SK-N-SH treated with all-trans-retinoic acid at 6 μM for 48 hours (cell line): ENCODE measurements around the gene PARD3B.

ENCODE experiments used
- ATAC-seq: fragments of 200-7000 bp; cut with Tn5 transposase; 3 replicates; pipeline ENCODE4 v1.9.1; 2020; ENCODE audit warnings: mild to moderate bottlenecking, moderate library complexity
- BACH2 ChIP-seq: fragments of 250-450 bp; sonication (Bioruptor Pico); IDR thresholded peaks from 2 replicates; pipeline ENCODE4 v1.9.0; 2021; ENCODE audit warnings: mild to moderate bottlenecking, borderline replicate concordance
- CREB5 ChIP-seq: fragments of 250-450 bp; sonication (Bioruptor Pico); IDR thresholded peaks from 2 replicates; pipeline ENCODE4 v1.5.1; 2020; ENCODE audit warnings: low read depth, mild to moderate bottlenecking, moderate library complexity
- CSDC2 ChIP-seq: fragments of 250-450 bp; sonication (Bioruptor Pico); IDR thresholded peaks from 2 replicates; pipeline ENCODE4 v1.5.0; 2020; ENCODE audit warnings: mild to moderate bottlenecking, moderate library complexity
- CSRNP3 ChIP-seq: fragments of 250-450 bp; sonication (Bioruptor Pico); IDR thresholded peaks from 2 replicates; pipeline ENCODE4 v1.5.1; 2021; ENCODE audit warnings: mild to moderate bottlenecking, moderate library complexity
- ESRRG ChIP-seq: fragments of 250-450 bp; sonication (Bioruptor Pico); IDR thresholded peaks from 2 replicates; pipeline ENCODE4 v1.6.1; 2021; ENCODE audit warnings: mild to moderate bottlenecking
- ISL1 ChIP-seq: fragments of 250-450 bp; sonication (Bioruptor Pico); IDR thresholded peaks from 2 replicates; pipeline ENCODE4 v2.1.2; 2022; ENCODE audit warnings: mild to moderate bottlenecking, moderate library complexity
- OSR1 ChIP-seq: fragments of 250-450 bp; sonication (Bioruptor Pico); IDR thresholded peaks from 2 replicates; pipeline ENCODE4 v1.8.0; 2022; ENCODE audit warnings: moderate library complexity, mild to moderate bottlenecking, inconsistent platforms
- PPARA ChIP-seq: fragments of 250-450 bp; sonication (Bioruptor Pico); IDR thresholded peaks from 2 replicates; pipeline ENCODE4 v1.5.0; 2020; ENCODE audit warnings: mild to moderate bottlenecking, borderline replicate concordance
- RARB ChIP-seq: fragments of 250-450 bp; sonication (Bioruptor Pico); IDR thresholded peaks from 2 replicates; pipeline ENCODE4 v1.8.0; 2021; ENCODE audit warnings: mild to moderate bottlenecking, moderate library complexity
- SNAI2 ChIP-seq: fragments of 250-450 bp; sonication (Bioruptor Pico); IDR thresholded peaks from 2 replicates; pipeline ENCODE4 v1.5.0; 2020; ENCODE audit warnings: mild to moderate bottlenecking, moderate library complexity
- TCF4 ChIP-seq: fragments of 250-450 bp; sonication (Bioruptor Pico); IDR thresholded peaks from 2 replicates; pipeline ENCODE4 v1.8.0; 2021; ENCODE audit warnings: mild to moderate bottlenecking, moderate library complexity, borderline replicate concordance
- TOX ChIP-seq: fragments of 250-450 bp; sonication (Bioruptor Pico); IDR thresholded peaks from 2 replicates; pipeline ENCODE4 v1.8.0; 2021; ENCODE audit warnings: mild to moderate bottlenecking, moderate library complexity, borderline replicate concordance
- TSHZ2 ChIP-seq: fragments of 250-450 bp; sonication (Bioruptor Pico); IDR thresholded peaks from 2 replicates; pipeline ENCODE4 v1.5.0; 2020; ENCODE audit warnings: mild to moderate bottlenecking, moderate library complexity
- ZC3H10 ChIP-seq: fragments of 250-450 bp; sonication (Bioruptor Pico); IDR thresholded peaks from 2 replicates; pipeline ENCODE4 v1.5.1; 2021; ENCODE audit warnings: mild to moderate bottlenecking, moderate library complexity
- ZFP3 ChIP-seq: fragments of 250-450 bp; sonication (Bioruptor Pico); IDR thresholded peaks from 2 replicates; pipeline ENCODE4 v1.5.0; 2020; ENCODE audit warnings: mild to moderate bottlenecking, moderate library complexity
- ZNF565 ChIP-seq: fragments of 450-650 bp; formaldehyde crosslinking; conservative IDR thresholded peaks from 2 replicates; pipeline ENCODE4 v1.5.0; 2020; ENCODE audit warnings: low read depth, mild to moderate bottlenecking, moderate library complexity
- ZNF8 ChIP-seq: fragments of 450-650 bp; formaldehyde crosslinking; IDR thresholded peaks from 2 replicates; pipeline ENCODE4 v1.5.0; 2020; ENCODE audit warnings: mild to moderate bottlenecking, moderate library complexity
- TF ChIP-seq, protein P1 (sequence below): fragments of 250-450 bp; sonication (Bioruptor Pico); IDR thresholded peaks from 2 replicates; pipeline ENCODE4 v1.8.0; 2021; ENCODE audit warnings: low read depth, mild to moderate bottlenecking, moderate library complexity, borderline replicate concordance
- TF ChIP-seq, protein P2 (sequence below): fragments of 250-450 bp; sonication (Bioruptor Pico); IDR thresholded peaks from 2 replicates; pipeline ENCODE4 v1.8.0; 2020; ENCODE audit warnings: mild to moderate bottlenecking, moderate library complexity, borderline replicate concordance

The PARD3B gene

GRCh38 chr2:204750389-204750788, 205.1 kb downstream of the PARD3B start (continued):
- TF ChIP-seq CSRNP3, result no peak
- TF ChIP-seq RARB (CRISPR knock-in tag), result no peak
- no peak for TF ChIP-seq OSR1 (CRISPR knock-in tag)

DNA sequence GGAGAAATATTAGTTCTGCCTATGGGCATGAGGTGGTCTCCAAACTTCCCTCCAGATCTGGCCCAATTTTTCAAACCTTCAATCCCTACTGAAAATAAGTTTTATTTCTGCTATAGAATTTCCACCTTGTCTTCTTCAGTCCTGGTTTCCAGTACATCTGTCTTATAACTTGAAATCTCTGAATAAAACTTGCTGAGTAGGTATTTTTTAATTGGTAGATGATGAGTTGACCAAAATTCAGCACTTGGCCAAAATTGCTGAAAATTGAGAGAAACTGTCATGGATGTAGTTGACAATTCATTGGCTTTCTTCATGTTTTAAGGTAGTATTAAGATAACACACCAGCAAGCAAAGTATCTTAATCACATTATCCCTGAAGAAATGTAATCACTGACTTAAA, 206.2 kb downstream of the PARD3B start:
- TF ChIP-seq ZNF565, result no peak
- TF ChIP-seq, protein P1, sequence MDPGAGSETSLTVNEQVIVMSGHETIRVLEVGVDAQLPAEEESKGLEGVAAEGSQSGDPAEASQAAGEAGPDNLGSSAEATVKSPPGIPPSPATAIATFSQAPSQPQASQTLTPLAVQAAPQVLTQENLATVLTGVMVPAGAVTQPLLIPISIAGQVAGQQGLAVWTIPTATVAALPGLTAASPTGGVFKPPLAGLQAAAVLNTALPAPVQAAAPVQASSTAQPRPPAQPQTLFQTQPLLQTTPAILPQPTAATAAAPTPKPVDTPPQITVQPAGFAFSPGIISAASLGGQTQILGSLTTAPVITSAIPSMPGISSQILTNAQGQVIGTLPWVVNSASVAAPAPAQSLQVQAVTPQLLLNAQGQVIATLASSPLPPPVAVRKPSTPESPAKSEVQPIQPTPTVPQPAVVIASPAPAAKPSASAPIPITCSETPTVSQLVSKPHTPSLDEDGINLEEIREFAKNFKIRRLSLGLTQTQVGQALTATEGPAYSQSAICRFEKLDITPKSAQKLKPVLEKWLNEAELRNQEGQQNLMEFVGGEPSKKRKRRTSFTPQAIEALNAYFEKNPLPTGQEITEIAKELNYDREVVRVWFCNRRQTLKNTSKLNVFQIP (CRISPR knock-in tag), result no peak
- no peak for TF ChIP-seq ESRRG
- no peak for TF ChIP-seq ISL1 (CRISPR knock-in tag)
- no peak for TF ChIP-seq PPARA (CRISPR knock-in tag)
- no peak for TF ChIP-seq CSRNP3
- no peak for TF ChIP-seq RARB (CRISPR knock-in tag)
- no peak for TF ChIP-seq TSHZ2 (CRISPR knock-in tag)
- TF ChIP-seq OSR1 (CRISPR knock-in tag), result no peak
- TF ChIP-seq ZNF8 (CRISPR knock-in tag), result no peak
- TF ChIP-seq, protein P2, sequence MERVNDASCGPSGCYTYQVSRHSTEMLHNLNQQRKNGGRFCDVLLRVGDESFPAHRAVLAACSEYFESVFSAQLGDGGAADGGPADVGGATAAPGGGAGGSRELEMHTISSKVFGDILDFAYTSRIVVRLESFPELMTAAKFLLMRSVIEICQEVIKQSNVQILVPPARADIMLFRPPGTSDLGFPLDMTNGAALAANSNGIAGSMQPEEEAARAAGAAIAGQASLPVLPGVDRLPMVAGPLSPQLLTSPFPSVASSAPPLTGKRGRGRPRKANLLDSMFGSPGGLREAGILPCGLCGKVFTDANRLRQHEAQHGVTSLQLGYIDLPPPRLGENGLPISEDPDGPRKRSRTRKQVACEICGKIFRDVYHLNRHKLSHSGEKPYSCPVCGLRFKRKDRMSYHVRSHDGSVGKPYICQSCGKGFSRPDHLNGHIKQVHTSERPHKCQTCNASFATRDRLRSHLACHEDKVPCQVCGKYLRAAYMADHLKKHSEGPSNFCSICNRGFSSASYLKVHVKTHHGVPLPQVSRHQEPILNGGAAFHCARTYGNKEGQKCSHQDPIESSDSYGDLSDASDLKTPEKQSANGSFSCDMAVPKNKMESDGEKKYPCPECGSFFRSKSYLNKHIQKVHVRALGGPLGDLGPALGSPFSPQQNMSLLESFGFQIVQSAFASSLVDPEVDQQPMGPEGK (CRISPR knock-in tag), result no peak
- no peak for TF ChIP-seq BACH2 (CRISPR knock-in tag)
- ATAC-seq, result no peak

DNA sequence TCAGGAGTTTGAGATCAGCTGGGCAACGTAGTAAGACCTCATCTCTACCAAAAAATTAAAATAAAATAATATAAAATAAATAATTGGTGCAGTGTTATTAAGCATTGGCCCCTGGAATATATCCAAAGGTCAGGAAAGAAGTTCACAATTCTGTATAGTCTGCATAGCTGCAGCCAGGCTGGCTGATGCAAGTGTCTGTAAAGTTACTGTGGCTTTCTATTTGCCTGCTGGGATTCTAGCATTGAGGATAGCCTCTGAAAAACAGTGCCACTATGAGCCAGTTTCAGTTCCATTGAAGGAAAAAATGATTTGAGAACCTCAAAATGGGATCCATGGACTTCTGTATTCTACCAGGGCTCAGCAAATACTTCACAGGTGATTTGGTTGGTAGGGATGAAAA, 208.6 kb downstream of the PARD3B start:
- no peak for ATAC-seq
- TF ChIP-seq, protein P1 (CRISPR knock-in tag), result no peak
- TF ChIP-seq CSDC2 (CRISPR knock-in tag) (no peak), ZFP3 (CRISPR knock-in tag) (no peak), TCF4 (no peak), ZNF565 (no peak), TOX (CRISPR knock-in tag) (no peak), TSHZ2 (CRISPR knock-in tag) (no peak), CREB5 (no peak), RARB (CRISPR knock-in tag) (no peak), ZNF8 (CRISPR knock-in tag) (no peak), ZC3H10 (no peak), SNAI2 (CRISPR knock-in tag) (no peak)
- TF ChIP-seq, protein P2 (CRISPR knock-in tag), result no peak
